Natural killer cell (primary cell): ENCODE measurements around the gene DNASE2. TPM values are rescaled to one million over a fixed set of nuclear protein-coding genes. Genes with fewer than 3 reads are reported as not detected.

Experiments used
- ATAC-seq, 3 donors: fragments of 150-1000 bp in 2 of 3; fragments of 200-7000 bp in 1 of 3; cut with Tn5 transposase; 1 replicate in 1 of 3; 2 replicates in 2 of 3; pipeline ENCODE4 v1.10.0; 2021; ENCODE audit warnings: mild to moderate bottlenecking in 2 of 3, moderate library complexity in 2 of 3
- DNase-seq, 2 donors: peaks; one replicate each; pipeline versions ENCODE4 v3.0.0 to v3.0.0-alpha.2; 2013 to 2021; ENCODE audit warnings: mixed read lengths in 1 of 2
- H3K27ac ChIP-seq: one replicate; pipeline ENCODE4 v1.5.1; 2013; ENCODE audit warnings: mild to moderate bottlenecking, low read length
- H3K27me3 ChIP-seq: one replicate; pipeline ENCODE4 v1.6.1; 2013; ENCODE audit warnings: low read length; ENCODE audit not compliant: control insufficient read depth, insufficient read depth
- H3K36me3 ChIP-seq: one replicate; pipeline ENCODE4 v1.6.1; 2013; ENCODE audit warnings: low read length; ENCODE audit not compliant: control insufficient read depth, insufficient read depth
- H3K4me1 ChIP-seq: one replicate; pipeline ENCODE4 v1.6.1; 2013; ENCODE audit warnings: low read length; ENCODE audit not compliant: control insufficient read depth, insufficient read depth
- H3K4me3 ChIP-seq: one replicate; pipeline ENCODE4 v1.5.1; 2013; ENCODE audit warnings: low read length
- H3K9me3 ChIP-seq: one replicate; pipeline ENCODE4 v1.6.1; 2013; ENCODE audit warnings: low read length; ENCODE audit not compliant: control insufficient read depth, insufficient read depth
- H3K27ac Mint-ChIP-seq, 2 donors: one replicate each; pipeline ENCODE4 v1.8.0; 2022; ENCODE audit warnings: mild to moderate bottlenecking in 2 of 2, mixed read lengths in 2 of 2, moderate library complexity in 1 of 2
- H3K27me3 Mint-ChIP-seq, 2 donors: one replicate each; pipeline ENCODE4 v1.8.0; 2022; ENCODE audit warnings: low read depth in 2 of 2, mixed read lengths in 2 of 2
- H3K36me3 Mint-ChIP-seq: one replicate; pipeline ENCODE4 v1.8.0; 2022; ENCODE audit warnings: mixed read lengths
- H3K4me1 Mint-ChIP-seq, 2 donors: one replicate each; pipeline ENCODE4 v1.8.0; 2022; ENCODE audit warnings: mixed read lengths in 2 of 2
- H3K4me3 Mint-ChIP-seq: one replicate; pipeline ENCODE4 v1.8.0; 2022; ENCODE audit warnings: mild to moderate bottlenecking, moderate library complexity, mixed read lengths
- H3K9me3 Mint-ChIP-seq, 2 donors: one replicate each; pipeline ENCODE4 v1.8.0; 2022; ENCODE audit warnings: mixed read lengths in 2 of 2
- WGBS: methylation state at CpG from one replicate; pipeline ENCODE4 v1.1.7; 2013; ENCODE audit warnings: missing lambda C conversion rate; ENCODE audit not compliant: insufficient coverage; 5-methylcytosine and 5-hydroxymethylcytosine counted together
- intact Hi-C: fragments of 100-400 bp; cut with micrococcal nuclease; formaldehyde crosslinking; loops from one replicate; pipeline ENCODE4 v1.14.2; 2022
- total RNA-seq, 4 donors: library from RNA; stranded (reverse); fragments of 120-200 nt in 1 of 4; gene quantifications; one replicate each; pipeline versions ENCODE4 v1.2.3 to v1.2.4, GENCODE V29; 2013 to 2022
- TF ChIP-seq, protein P1 (sequence below): fragments of 200-600 bp; IDR thresholded peaks from one replicate; pipeline ENCODE4 v1.8.0; 2022; ENCODE audit warnings: antibody characterized with exemption

Gene DNASE2
- total RNA-seq, 3 donors from 2014 or later (not counting 1 experiment from before 2014, with no cell fraction given), result 28.3 to 31.7 (median 31.2) TPM

DNA sequence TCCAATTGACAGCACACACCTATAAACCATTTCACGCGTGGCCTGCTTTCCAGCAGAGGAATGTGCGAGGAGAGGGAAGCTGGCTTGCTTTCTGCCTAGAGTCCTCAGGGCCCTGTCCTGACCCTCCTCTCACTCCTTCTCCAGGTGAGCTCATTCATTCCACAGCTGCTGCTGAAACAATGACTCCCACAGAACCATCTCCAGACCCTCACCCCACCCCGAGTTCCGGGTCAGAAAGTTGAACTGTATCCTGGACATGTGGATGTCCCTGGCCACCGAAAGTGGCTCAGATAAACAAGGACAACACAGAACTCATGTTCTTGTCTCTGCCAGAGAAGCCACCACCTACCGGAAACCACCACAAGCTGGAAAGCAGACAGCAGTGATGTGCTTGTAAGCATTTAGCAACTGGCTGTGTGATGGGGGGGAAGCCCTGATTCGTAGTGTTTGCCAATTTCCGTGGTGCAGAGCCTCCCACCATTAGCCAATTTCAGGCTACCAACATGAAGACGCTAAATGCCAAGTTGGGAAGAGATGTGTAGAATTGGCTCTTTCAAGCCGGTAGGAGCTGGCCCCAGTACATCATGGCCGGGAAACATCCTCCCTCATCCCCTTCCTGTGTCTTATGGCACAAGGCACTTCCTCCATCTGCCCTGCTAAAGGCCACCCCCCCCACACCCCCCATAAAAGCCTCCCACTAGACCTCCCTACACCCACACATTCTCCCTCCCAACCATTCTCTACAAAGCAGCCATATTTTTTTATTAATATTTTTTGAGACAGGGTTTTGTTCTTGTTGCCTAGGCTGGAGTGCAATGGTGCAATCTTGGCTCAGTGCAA lies 32.8 kb upstream of the DNASE2 start:
- ATAC-seq (peak; percentile 75 to 84 (median 80)), DNase-seq (peak; percentile 25 to 79)
- Histone ChIP-seq H3K4me1 (peaks cover 28% of the 10 kb centered on the region), H3K9me3 (no peaks in the 10 kb centered on the region), H3K27me3 (no peaks in the 10 kb centered on the region), H3K27ac (peak overlapping the region; percentile 72), H3K36me3 (no peaks in the 10 kb centered on the region), H3K4me3 (no peak overlapping the region)
- Mint-ChIP-seq H3K9me3 (no peaks in the 10 kb centered on the region), H3K27ac (peak overlapping the region; percentile 83 to 88), H3K27me3 (no peaks in the 10 kb centered on the region), H3K36me3 (no peaks in the 10 kb centered on the region), H3K4me1 (peaks cover 13 to 21% of the 10 kb centered on the region in 2 donors), H3K4me3 (peak overlapping the region; percentile 55)
- WGBS, result 35% methylated on average over 11 of the region's 12 CpGs
- TF ChIP-seq, protein P1, sequence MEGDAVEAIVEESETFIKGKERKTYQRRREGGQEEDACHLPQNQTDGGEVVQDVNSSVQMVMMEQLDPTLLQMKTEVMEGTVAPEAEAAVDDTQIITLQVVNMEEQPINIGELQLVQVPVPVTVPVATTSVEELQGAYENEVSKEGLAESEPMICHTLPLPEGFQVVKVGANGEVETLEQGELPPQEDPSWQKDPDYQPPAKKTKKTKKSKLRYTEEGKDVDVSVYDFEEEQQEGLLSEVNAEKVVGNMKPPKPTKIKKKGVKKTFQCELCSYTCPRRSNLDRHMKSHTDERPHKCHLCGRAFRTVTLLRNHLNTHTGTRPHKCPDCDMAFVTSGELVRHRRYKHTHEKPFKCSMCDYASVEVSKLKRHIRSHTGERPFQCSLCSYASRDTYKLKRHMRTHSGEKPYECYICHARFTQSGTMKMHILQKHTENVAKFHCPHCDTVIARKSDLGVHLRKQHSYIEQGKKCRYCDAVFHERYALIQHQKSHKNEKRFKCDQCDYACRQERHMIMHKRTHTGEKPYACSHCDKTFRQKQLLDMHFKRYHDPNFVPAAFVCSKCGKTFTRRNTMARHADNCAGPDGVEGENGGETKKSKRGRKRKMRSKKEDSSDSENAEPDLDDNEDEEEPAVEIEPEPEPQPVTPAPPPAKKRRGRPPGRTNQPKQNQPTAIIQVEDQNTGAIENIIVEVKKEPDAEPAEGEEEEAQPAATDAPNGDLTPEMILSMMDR, result no peak
- intact Hi-C loops, result no loop called here

DNA sequence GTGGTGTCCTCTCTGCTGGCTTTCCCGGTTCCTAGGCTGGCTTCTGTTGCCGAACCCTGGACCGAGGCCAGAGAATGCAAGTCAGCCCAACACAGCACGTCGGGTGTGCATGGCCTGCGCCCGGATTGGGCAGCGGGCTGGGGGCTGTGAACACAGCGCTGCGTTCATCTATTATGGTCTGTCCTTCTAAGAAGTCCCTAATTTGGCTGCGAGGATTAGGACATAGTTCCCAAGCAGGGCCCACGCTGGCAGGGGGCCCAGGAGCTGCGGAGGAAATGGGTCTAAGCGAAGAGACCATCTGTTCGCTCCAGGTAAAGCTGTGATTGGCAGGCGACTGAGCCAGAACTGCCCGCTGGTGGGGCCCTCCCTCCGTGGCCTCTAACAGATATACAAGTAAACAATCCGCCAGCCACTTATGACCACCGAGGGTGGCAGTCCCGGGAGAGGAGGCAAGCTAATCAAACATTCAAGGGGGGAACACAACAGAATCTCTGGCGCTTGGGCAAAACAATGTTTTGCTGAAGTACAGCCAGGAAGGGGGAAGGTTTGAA lies 31.8 kb upstream of the DNASE2 start:
- WGBS, result 55% methylated on average over 22 of the region's 22 CpGs
- H3K27me3 Mint-ChIP-seq, result no peaks in the 10 kb centered on the region
- H3K27me3 ChIP-seq, result no peaks in the 10 kb centered on the region
- intact Hi-C loops, result no loop called here
- peak overlapping the region; percentile 83 to 88 for H3K27ac Mint-ChIP-seq
- TF ChIP-seq, protein P1, result no peak
- H3K36me3 Mint-ChIP-seq, result no peaks in the 10 kb centered on the region
- ATAC-seq, result no peak
- H3K9me3 ChIP-seq, result no peaks in the 10 kb centered on the region
- peaks cover 20% of the 10 kb centered on the region for H3K4me1 ChIP-seq
- H3K4me3 ChIP-seq, result no peak overlapping the region
- H3K36me3 ChIP-seq, result no peaks in the 10 kb centered on the region
- no peak overlapping the region for H3K4me3 Mint-ChIP-seq
- DNase-seq, result no peak
- H3K9me3 Mint-ChIP-seq, result no peaks in the 10 kb centered on the region
- peaks cover 10 to 22% of the 10 kb centered on the region in 2 donors for H3K4me1 Mint-ChIP-seq
- no peak overlapping the region for H3K27ac ChIP-seq

DNA sequence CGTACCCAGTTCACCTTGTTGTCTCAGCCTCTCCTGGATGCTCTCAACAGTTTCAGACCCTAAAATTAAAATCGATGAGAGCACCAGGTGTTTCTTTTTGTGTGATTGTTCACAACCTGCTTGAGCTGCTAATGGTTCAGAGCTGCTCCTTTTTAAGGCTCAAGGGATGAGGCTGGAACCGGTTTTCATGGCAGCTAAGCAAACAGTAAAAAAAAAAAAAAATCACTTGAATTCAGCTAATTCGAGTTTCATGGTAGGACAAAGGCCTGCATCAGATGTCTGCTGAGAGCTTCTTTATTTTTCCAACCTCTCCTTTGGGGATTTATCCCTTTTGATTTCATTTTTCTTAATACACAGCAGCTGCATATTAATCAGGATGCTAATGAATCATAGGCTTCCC lies 31.3 kb upstream of the DNASE2 start:
- Histone ChIP-seq H3K9me3 (no peaks in the 10 kb centered on the region), H3K27me3 (no peaks in the 10 kb centered on the region), H3K27ac (no peak overlapping the region), H3K36me3 (no peaks in the 10 kb centered on the region), H3K4me1 (peaks cover 20% of the 10 kb centered on the region), H3K4me3 (no peak overlapping the region)
- Mint-ChIP-seq H3K4me1 (peaks cover 10 to 22% of the 10 kb centered on the region in 2 donors), H3K27ac (no peak overlapping the region), H3K9me3 (no peaks in the 10 kb centered on the region), H3K36me3 (no peaks in the 10 kb centered on the region), H3K27me3 (no peaks in the 10 kb centered on the region), H3K4me3 (no peak overlapping the region)
- DNase-seq (no peak), ATAC-seq (no peak)
- intact Hi-C loops, result no loop called here
- TF ChIP-seq, protein P1, result no peak
- 73% methylated on average over 4 of the region's 4 CpGs for WGBS
